ENCODE measurements around the gene AWAT1.

DNA sequence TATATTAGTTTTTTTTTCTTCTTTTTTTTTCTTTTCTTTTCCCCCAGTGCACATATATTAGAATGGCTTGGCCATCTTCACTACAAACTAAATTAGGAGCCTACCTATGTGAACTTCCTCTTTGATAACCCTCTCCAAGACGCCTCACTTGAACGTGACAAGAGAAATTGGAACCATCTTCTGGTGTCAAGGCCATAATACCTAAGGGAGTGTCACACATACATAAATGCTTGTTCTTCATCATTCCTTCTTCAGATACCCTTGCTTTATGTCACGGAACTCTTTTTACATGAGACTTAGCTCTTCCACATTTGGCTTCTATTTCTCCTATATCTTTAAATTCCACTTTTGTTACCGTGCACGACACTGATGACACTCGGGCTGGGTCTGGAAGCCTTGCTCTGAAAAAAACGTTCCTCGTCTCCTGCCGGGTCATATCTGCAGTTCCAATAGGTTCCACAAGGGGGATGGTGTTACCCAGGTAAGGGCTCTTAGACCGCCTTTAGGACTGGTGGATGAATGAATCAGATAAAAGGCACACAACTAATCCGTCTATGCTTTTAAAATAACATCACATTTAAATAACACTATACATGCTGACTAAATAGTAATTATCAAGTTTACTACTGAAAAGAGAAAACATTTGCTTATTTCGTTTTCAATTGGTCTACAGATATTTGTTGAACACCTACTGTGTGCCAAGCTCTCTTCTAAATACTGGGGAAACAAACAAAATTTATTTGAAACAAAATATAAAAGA lies 37.3 kb upstream of the AWAT1 start:
- TF ChIP-seq POLR2AphosphoS5 (IDR thresholded peaks at IDR 0.05; ENCODE audit: insufficient read depth, low read depth, low read length): no peak
- TF ChIP-seq, protein P1, sequence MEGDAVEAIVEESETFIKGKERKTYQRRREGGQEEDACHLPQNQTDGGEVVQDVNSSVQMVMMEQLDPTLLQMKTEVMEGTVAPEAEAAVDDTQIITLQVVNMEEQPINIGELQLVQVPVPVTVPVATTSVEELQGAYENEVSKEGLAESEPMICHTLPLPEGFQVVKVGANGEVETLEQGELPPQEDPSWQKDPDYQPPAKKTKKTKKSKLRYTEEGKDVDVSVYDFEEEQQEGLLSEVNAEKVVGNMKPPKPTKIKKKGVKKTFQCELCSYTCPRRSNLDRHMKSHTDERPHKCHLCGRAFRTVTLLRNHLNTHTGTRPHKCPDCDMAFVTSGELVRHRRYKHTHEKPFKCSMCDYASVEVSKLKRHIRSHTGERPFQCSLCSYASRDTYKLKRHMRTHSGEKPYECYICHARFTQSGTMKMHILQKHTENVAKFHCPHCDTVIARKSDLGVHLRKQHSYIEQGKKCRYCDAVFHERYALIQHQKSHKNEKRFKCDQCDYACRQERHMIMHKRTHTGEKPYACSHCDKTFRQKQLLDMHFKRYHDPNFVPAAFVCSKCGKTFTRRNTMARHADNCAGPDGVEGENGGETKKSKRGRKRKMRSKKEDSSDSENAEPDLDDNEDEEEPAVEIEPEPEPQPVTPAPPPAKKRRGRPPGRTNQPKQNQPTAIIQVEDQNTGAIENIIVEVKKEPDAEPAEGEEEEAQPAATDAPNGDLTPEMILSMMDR (IDR thresholded peaks at IDR 0.05; ENCODE audit: extremely low read depth in 1 of 2, insufficient read depth in 1 of 2, low read depth in 1 of 2, low read length in 2 of 2): peak; percentile 41 to 52
- TF ChIP-seq POLR2A (IDR thresholded peaks at IDR 0.05; ENCODE audit: low read depth, low read length): no peak
- no peak for TF ChIP-seq EZH2 (IDR thresholded peaks at IDR 0.05; ENCODE audit: borderline replicate concordance, low read depth, low read length, severe bottlenecking)
- no peak for TF ChIP-seq MYC (IDR thresholded peaks at IDR 0.05; ENCODE audit: low read depth, low read length)
- TF ChIP-seq, protein P2, sequence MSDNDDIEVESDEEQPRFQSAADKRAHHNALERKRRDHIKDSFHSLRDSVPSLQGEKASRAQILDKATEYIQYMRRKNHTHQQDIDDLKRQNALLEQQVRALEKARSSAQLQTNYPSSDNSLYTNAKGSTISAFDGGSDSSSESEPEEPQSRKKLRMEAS (IDR thresholded peaks at IDR 0.05; ENCODE audit: insufficient read depth, insufficient read length): no peak
